ENCODE measurements around the gene PAPOLG.

Gene PAPOLG

GRCh38 chr2:60766283-60766682 is 10.2 kb downstream of the PAPOLG start:
- H3K9ac ChIP-seq (ENCODE audit: low read length in 5 of 5), result no peak overlapping the region
- peaks cover 32 to 66% (median 39%) of the 10 kb centered on the region in 5 donors for H3K36me3 ChIP-seq (ENCODE audit: control insufficient read depth in 5 of 5, insufficient read depth in 5 of 5, low read length in 5 of 5)
- no peaks in the 10 kb centered on the region for H3K9me3 ChIP-seq (ENCODE audit: control insufficient read depth in 5 of 5, low read length in 5 of 5)
- H3K4me3 ChIP-seq (ENCODE audit: low read depth in 1 of 5, low read length in 5 of 5), result no peak overlapping the region
- no peaks in the 10 kb centered on the region for H3K27me3 ChIP-seq (ENCODE audit: control insufficient read depth in 5 of 5, insufficient read depth in 4 of 5, low read length in 5 of 5)
- H3K4me1 ChIP-seq (ENCODE audit: control insufficient read depth in 5 of 5, insufficient read depth in 5 of 5, low read length in 5 of 5), result no peaks in the 10 kb centered on the region
- H3K27ac ChIP-seq (ENCODE audit: low read depth, low read length), result no peak overlapping the region

DNA sequence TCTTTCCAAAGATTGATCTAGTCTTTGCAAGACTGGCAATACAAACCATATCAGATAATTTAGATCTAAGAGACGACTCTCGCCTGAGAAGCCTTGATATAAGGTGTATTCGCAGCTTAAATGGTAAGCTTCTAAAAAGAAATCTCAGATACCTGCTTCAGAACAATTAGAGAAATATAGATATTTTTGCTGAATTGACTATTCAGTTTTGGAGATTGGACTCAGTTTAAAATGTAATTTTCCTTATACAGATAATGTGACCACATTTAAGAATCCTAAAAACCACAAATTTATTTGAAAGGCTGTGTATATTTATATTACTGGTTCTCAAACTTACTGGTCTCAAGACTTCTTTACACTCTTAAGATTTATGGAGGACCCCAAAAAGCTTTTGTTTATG is 15.4 kb downstream of the PAPOLG start:
- H3K4me1 ChIP-seq (ENCODE audit: control insufficient read depth in 5 of 5, insufficient read depth in 5 of 5, low read length in 5 of 5), result no peaks in the 10 kb centered on the region
- H3K36me3 ChIP-seq (ENCODE audit: control insufficient read depth in 5 of 5, insufficient read depth in 5 of 5, low read length in 5 of 5), result peaks cover 41 to 73% (median 49%) of the 10 kb centered on the region in 5 donors
- H3K27me3 ChIP-seq (ENCODE audit: control insufficient read depth in 5 of 5, insufficient read depth in 4 of 5, low read length in 5 of 5), result no peaks in the 10 kb centered on the region
- no peak overlapping the region for H3K9ac ChIP-seq (ENCODE audit: low read length in 5 of 5)
- no peak overlapping the region for H3K4me3 ChIP-seq (ENCODE audit: low read depth in 1 of 5, low read length in 5 of 5)
- H3K27ac ChIP-seq (ENCODE audit: low read depth, low read length), result no peak overlapping the region
- no peaks in the 10 kb centered on the region for H3K9me3 ChIP-seq (ENCODE audit: control insufficient read depth in 5 of 5, low read length in 5 of 5)

DNA sequence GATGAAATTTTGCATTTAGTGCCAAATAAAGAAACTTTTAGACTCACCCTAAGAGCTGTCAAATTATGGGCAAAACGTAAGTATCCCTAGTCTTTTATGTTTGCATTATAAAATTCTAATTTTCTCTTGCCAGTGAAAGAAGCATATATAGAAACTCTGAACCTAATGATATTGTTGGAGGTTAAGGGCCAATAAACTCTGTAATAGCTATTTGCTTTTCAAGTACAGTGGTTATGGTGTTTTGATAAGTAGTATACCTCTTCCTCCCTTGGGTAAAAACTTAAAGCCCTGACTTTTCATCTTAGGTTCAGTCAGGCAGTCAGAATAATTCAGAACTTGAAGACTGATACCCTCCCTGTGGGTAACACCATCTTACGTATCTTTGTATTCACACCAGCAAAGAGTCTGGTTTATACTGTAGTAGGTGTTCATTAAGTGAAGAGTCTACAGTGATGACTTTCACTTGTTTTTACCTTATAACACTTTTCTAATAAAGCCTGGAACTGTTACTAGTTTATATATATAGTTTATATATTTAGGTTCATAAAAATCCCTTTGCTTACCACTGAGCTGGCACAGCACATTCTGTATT is 19.1 kb downstream of the PAPOLG start:
- Histone ChIP-seq H3K27ac (ENCODE audit: low read depth, low read length) (no peak overlapping the region), H3K9me3 (ENCODE audit: control insufficient read depth in 5 of 5, low read length in 5 of 5) (no peaks in the 10 kb centered on the region), H3K9ac (ENCODE audit: low read length in 5 of 5) (no peak overlapping the region), H3K27me3 (ENCODE audit: control insufficient read depth in 5 of 5, insufficient read depth in 4 of 5, low read length in 5 of 5) (no peaks in the 10 kb centered on the region), H3K4me1 (ENCODE audit: control insufficient read depth in 5 of 5, insufficient read depth in 5 of 5, low read length in 5 of 5) (no peaks in the 10 kb centered on the region), H3K36me3 (ENCODE audit: control insufficient read depth in 5 of 5, insufficient read depth in 5 of 5, low read length in 5 of 5) (peaks cover 42 to 78% (median 56%) of the 10 kb centered on the region in 5 donors), H3K4me3 (ENCODE audit: low read depth in 1 of 5, low read length in 5 of 5) (no peak overlapping the region)

- Histone ChIP-seq H3K27ac (ENCODE audit: low read depth, low read length) (no peak overlapping the region), H3K27me3 (ENCODE audit: control insufficient read depth in 5 of 5, insufficient read depth in 4 of 5, low read length in 5 of 5) (no peaks in the 10 kb centered on the region), H3K4me3 (ENCODE audit: low read depth in 1 of 5, low read length in 5 of 5) (no peak overlapping the region), H3K36me3 (ENCODE audit: control insufficient read depth in 5 of 5, insufficient read depth in 5 of 5, low read length in 5 of 5) (peaks cover 44 to 68% (median 52%) of the 10 kb centered on the region in 5 donors), H3K9me3 (ENCODE audit: control insufficient read depth in 5 of 5, low read length in 5 of 5) (no peaks in the 10 kb centered on the region), H3K9ac (ENCODE audit: low read length in 5 of 5) (no peak overlapping the region), H3K4me1 (ENCODE audit: control insufficient read depth in 5 of 5, insufficient read depth in 5 of 5, low read length in 5 of 5) (no peaks in the 10 kb centered on the region)
These were observed 22.3 kb downstream of the PAPOLG start for GRCh38 chr2:60778352-60778751.

- peaks cover 48 to 76% (median 53%) of the 10 kb centered on the region in 5 donors for H3K36me3 ChIP-seq (ENCODE audit: control insufficient read depth in 5 of 5, insufficient read depth in 5 of 5, low read length in 5 of 5)
- H3K4me3 ChIP-seq (ENCODE audit: low read depth in 1 of 5, low read length in 5 of 5), result no peak overlapping the region
- H3K4me1 ChIP-seq (ENCODE audit: control insufficient read depth in 5 of 5, insufficient read depth in 5 of 5, low read length in 5 of 5), result no peaks in the 10 kb centered on the region
- H3K9ac ChIP-seq (ENCODE audit: low read length in 5 of 5), result no peak overlapping the region
- H3K27me3 ChIP-seq (ENCODE audit: control insufficient read depth in 5 of 5, insufficient read depth in 4 of 5, low read length in 5 of 5), result no peaks in the 10 kb centered on the region
- no peak overlapping the region for H3K27ac ChIP-seq (ENCODE audit: low read depth, low read length)
- H3K9me3 ChIP-seq (ENCODE audit: control insufficient read depth in 5 of 5, low read length in 5 of 5), result no peaks in the 10 kb centered on the region
These were observed 23.4 kb downstream of the PAPOLG start for GRCh38 chr2:60779426-60779825.

- H3K4me1 ChIP-seq (ENCODE audit: control insufficient read depth in 5 of 5, insufficient read depth in 5 of 5, low read length in 5 of 5), result no peaks in the 10 kb centered on the region
- H3K9me3 ChIP-seq (ENCODE audit: control insufficient read depth in 5 of 5, low read length in 5 of 5), result no peaks in the 10 kb centered on the region
- no peak overlapping the region for H3K4me3 ChIP-seq (ENCODE audit: low read depth in 1 of 5, low read length in 5 of 5)
- H3K27me3 ChIP-seq (ENCODE audit: control insufficient read depth in 5 of 5, insufficient read depth in 4 of 5, low read length in 5 of 5), result no peaks in the 10 kb centered on the region
- peaks cover 43 to 76% (median 54%) of the 10 kb centered on the region in 5 donors for H3K36me3 ChIP-seq (ENCODE audit: control insufficient read depth in 5 of 5, insufficient read depth in 5 of 5, low read length in 5 of 5)
- H3K27ac ChIP-seq (ENCODE audit: low read depth, low read length), result no peak overlapping the region
- no peak overlapping the region for H3K9ac ChIP-seq (ENCODE audit: low read length in 5 of 5)
These were observed 24.7 kb downstream of the PAPOLG start for GRCh38 chr2:60780721-60781120.

- Histone ChIP-seq H3K27me3 (ENCODE audit: control insufficient read depth in 5 of 5, insufficient read depth in 4 of 5, low read length in 5 of 5) (no peaks in the 10 kb centered on the region), H3K9ac (ENCODE audit: low read length in 5 of 5) (no peak overlapping the region), H3K36me3 (ENCODE audit: control insufficient read depth in 5 of 5, insufficient read depth in 5 of 5, low read length in 5 of 5) (peaks cover 37 to 71% (median 59%) of the 10 kb centered on the region in 5 donors), H3K27ac (ENCODE audit: low read depth, low read length) (no peak overlapping the region), H3K9me3 (ENCODE audit: control insufficient read depth in 5 of 5, low read length in 5 of 5) (no peaks in the 10 kb centered on the region), H3K4me3 (ENCODE audit: low read depth in 1 of 5, low read length in 5 of 5) (no peak overlapping the region), H3K4me1 (ENCODE audit: control insufficient read depth in 5 of 5, insufficient read depth in 5 of 5, low read length in 5 of 5) (peaks cover 0 to 4% (median 0%) of the 10 kb centered on the region in 5 donors)
These were observed 37.1 kb downstream of the PAPOLG start for GRCh38 chr2:60793169-60793568.

GRCh38 chr2:60794271-60794863 is 38.3 kb downstream of the PAPOLG start:
- peaks cover 43 to 76% (median 57%) of the 10 kb centered on the region in 5 donors for H3K36me3 ChIP-seq (ENCODE audit: control insufficient read depth in 5 of 5, insufficient read depth in 5 of 5, low read length in 5 of 5)
- no peak overlapping the region for H3K27ac ChIP-seq (ENCODE audit: low read depth, low read length)
- peaks cover 0 to 4% (median 0%) of the 10 kb centered on the region in 5 donors for H3K4me1 ChIP-seq (ENCODE audit: control insufficient read depth in 5 of 5, insufficient read depth in 5 of 5, low read length in 5 of 5)
- no peaks in the 10 kb centered on the region for H3K9me3 ChIP-seq (ENCODE audit: control insufficient read depth in 5 of 5, low read length in 5 of 5)
- no peaks in the 10 kb centered on the region for H3K27me3 ChIP-seq (ENCODE audit: control insufficient read depth in 5 of 5, insufficient read depth in 4 of 5, low read length in 5 of 5)
- no peak overlapping the region for H3K4me3 ChIP-seq (ENCODE audit: low read depth in 1 of 5, low read length in 5 of 5)
- H3K9ac ChIP-seq (ENCODE audit: low read length in 5 of 5), result no peak overlapping the region

- Histone ChIP-seq H3K4me1 (ENCODE audit: control insufficient read depth in 5 of 5, insufficient read depth in 5 of 5, low read length in 5 of 5) (peaks cover 0 to 4% (median 0%) of the 10 kb centered on the region in 5 donors), H3K27ac (ENCODE audit: low read depth, low read length) (no peak overlapping the region)
These were observed 40.8 kb downstream of the PAPOLG start for GRCh38 chr2:60796573-60797509.

DNA sequence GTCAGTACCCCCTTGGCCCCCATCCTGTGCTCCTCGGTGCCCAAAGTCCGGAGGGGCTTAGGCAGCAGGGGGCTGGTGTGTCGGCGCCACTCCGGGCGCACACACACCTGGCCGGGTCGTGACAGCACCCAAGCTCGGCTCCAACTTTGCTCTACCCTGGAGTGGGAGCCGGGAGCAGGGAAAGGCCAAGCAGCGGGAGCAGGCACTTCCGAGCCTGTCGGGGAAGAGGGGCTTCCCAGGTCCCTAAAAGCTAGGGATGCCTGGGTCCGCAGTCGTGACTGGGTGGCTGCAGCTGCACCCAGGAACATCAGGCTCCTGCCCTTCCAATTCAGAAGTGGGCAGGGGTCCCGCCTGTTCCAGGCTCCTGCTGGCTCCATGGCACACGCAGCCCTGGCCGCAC is 48.4 kb downstream of the PAPOLG start:
- Histone ChIP-seq H3K9ac (ENCODE audit: low read length in 5 of 5) (no peak overlapping the region), H3K4me3 (ENCODE audit: low read depth in 1 of 5, low read length in 5 of 5) (no peak overlapping the region), H3K27ac (ENCODE audit: low read depth, low read length) (no peak overlapping the region), H3K9me3 (ENCODE audit: control insufficient read depth in 5 of 5, low read length in 5 of 5) (no peaks in the 10 kb centered on the region), H3K4me1 (ENCODE audit: control insufficient read depth in 5 of 5, insufficient read depth in 5 of 5, low read length in 5 of 5) (peaks cover 0 to 13% (median 5%) of the 10 kb centered on the region in 5 donors), H3K36me3 (ENCODE audit: control insufficient read depth in 5 of 5, insufficient read depth in 5 of 5, low read length in 5 of 5) (peaks cover 5 to 12% (median 8%) of the 10 kb centered on the region in 5 donors), H3K27me3 (ENCODE audit: control insufficient read depth in 5 of 5, insufficient read depth in 4 of 5, low read length in 5 of 5) (no peaks in the 10 kb centered on the region)

More at GRCh38 chr2:60796573-60797509, 40.8 kb downstream of the PAPOLG start:
- Histone ChIP-seq H3K9ac (ENCODE audit: low read length in 5 of 5) (no peak overlapping the region), H3K36me3 (ENCODE audit: control insufficient read depth in 5 of 5, insufficient read depth in 5 of 5, low read length in 5 of 5) (peaks cover 34 to 60% (median 48%) of the 10 kb centered on the region in 5 donors), H3K9me3 (ENCODE audit: control insufficient read depth in 5 of 5, low read length in 5 of 5) (no peaks in the 10 kb centered on the region), H3K4me3 (ENCODE audit: low read depth in 1 of 5, low read length in 5 of 5) (no peak overlapping the region), H3K27me3 (ENCODE audit: control insufficient read depth in 5 of 5, insufficient read depth in 4 of 5, low read length in 5 of 5) (no peaks in the 10 kb centered on the region)
